ENCODE measurements around the gene ZNF316. TPM values are rescaled to one million over a fixed set of nuclear protein-coding genes. Genes with fewer than 3 reads are reported as not detected.

The ZNF316 gene
- total RNA-seq, 2 experiments from 2014 or later: 17.7 to 18.8 TPM

DNA sequence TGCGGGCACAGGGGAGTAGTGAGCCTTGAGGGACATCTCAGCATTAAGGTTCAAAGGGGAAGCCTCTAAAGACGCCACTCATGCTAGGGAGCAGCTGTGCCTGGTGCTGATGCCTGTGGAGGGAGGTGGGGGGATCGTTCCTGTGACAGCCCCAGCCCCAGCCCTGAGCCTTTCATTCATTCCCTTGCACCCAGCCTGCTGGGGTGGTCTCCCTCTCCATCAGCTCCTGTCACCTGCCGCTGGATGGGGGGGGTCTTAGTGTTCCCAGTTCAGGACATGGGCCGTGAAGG lies 11.6 kb downstream of the ZNF316 start:
- Mint-ChIP-seq H3K36me3 (ENCODE audit: low read depth) (peaks cover 44% of the 10 kb centered on the region), H3K9me3 (peaks cover 9% of the 10 kb centered on the region), H3K27me3 (no peaks in the 10 kb centered on the region), H3K27ac (no peak overlapping the region), H3K4me3 (no peak overlapping the region), H3K4me1 (ENCODE audit: low read depth) (no peaks in the 10 kb centered on the region)
- POLR2A ChIA-PET: no interaction called here
- CTCF ChIA-PET: no interaction called here
- no peak for ATAC-seq
- no peak for DNase-seq
- TF ChIP-seq, protein P1, sequence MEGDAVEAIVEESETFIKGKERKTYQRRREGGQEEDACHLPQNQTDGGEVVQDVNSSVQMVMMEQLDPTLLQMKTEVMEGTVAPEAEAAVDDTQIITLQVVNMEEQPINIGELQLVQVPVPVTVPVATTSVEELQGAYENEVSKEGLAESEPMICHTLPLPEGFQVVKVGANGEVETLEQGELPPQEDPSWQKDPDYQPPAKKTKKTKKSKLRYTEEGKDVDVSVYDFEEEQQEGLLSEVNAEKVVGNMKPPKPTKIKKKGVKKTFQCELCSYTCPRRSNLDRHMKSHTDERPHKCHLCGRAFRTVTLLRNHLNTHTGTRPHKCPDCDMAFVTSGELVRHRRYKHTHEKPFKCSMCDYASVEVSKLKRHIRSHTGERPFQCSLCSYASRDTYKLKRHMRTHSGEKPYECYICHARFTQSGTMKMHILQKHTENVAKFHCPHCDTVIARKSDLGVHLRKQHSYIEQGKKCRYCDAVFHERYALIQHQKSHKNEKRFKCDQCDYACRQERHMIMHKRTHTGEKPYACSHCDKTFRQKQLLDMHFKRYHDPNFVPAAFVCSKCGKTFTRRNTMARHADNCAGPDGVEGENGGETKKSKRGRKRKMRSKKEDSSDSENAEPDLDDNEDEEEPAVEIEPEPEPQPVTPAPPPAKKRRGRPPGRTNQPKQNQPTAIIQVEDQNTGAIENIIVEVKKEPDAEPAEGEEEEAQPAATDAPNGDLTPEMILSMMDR (IDR thresholded peaks at IDR 0.05): no peak
- intact Hi-C loops (cut with micrococcal nuclease): no loop called here

- no peak for ATAC-seq
- intact Hi-C loops (cut with micrococcal nuclease): no loop called here
- CTCF ChIA-PET: no interaction called here
- Mint-ChIP-seq H3K4me3 (no peak overlapping the region), H3K4me1 (ENCODE audit: low read depth) (no peaks in the 10 kb centered on the region), H3K27me3 (no peaks in the 10 kb centered on the region), H3K36me3 (ENCODE audit: low read depth) (peaks cover 41% of the 10 kb centered on the region), H3K27ac (no peak overlapping the region), H3K9me3 (peaks cover 9% of the 10 kb centered on the region)
- TF ChIP-seq, protein P1 (IDR thresholded peaks at IDR 0.05): no peak
- POLR2A ChIA-PET: no interaction called here
- DNase-seq: no peak
Observed at GRCh38 chr7:6649241-6649961, 12.3 kb downstream of the ZNF316 start.

- Mint-ChIP-seq H3K27ac (no peak overlapping the region), H3K27me3 (no peaks in the 10 kb centered on the region), H3K9me3 (peaks cover 9% of the 10 kb centered on the region), H3K4me3 (no peak overlapping the region), H3K36me3 (ENCODE audit: low read depth) (peaks cover 44% of the 10 kb centered on the region), H3K4me1 (ENCODE audit: low read depth) (no peaks in the 10 kb centered on the region)
- POLR2A ChIA-PET: interaction anchor here (1.1 kb wide), 1 partner anchor 10 kb away, joined by 6 read pairs; no protein-coding TSS in a partner anchor
- ATAC-seq (no peak), DNase-seq (no peak)
- intact Hi-C loops (cut with micrococcal nuclease): no loop called here
- TF ChIP-seq, protein P1 (IDR thresholded peaks at IDR 0.05): no peak
- CTCF ChIA-PET: no interaction called here
Observed at GRCh38 chr7:6650086-6650485, 13.0 kb downstream of the ZNF316 start.

- Mint-ChIP-seq H3K27me3 (no peaks in the 10 kb centered on the region), H3K9me3 (peaks cover 9% of the 10 kb centered on the region), H3K4me3 (no peak overlapping the region), H3K36me3 (ENCODE audit: low read depth) (peaks cover 46% of the 10 kb centered on the region), H3K4me1 (ENCODE audit: low read depth) (no peaks in the 10 kb centered on the region), H3K27ac (no peak overlapping the region)
- intact Hi-C loops (cut with micrococcal nuclease): no loop called here
- ATAC-seq (no peak), DNase-seq (no peak)
- ChIA-PET POLR2A (interaction anchor here (1.1 kb wide), 1 partner anchor 9 kb away, joined by 6 read pairs; no protein-coding TSS in a partner anchor), CTCF (no interaction called here)
- TF ChIP-seq, protein P1 (IDR thresholded peaks at IDR 0.05): no peak
Observed at GRCh38 chr7:6650521-6651011, 13.4 kb downstream of the ZNF316 start.

DNA sequence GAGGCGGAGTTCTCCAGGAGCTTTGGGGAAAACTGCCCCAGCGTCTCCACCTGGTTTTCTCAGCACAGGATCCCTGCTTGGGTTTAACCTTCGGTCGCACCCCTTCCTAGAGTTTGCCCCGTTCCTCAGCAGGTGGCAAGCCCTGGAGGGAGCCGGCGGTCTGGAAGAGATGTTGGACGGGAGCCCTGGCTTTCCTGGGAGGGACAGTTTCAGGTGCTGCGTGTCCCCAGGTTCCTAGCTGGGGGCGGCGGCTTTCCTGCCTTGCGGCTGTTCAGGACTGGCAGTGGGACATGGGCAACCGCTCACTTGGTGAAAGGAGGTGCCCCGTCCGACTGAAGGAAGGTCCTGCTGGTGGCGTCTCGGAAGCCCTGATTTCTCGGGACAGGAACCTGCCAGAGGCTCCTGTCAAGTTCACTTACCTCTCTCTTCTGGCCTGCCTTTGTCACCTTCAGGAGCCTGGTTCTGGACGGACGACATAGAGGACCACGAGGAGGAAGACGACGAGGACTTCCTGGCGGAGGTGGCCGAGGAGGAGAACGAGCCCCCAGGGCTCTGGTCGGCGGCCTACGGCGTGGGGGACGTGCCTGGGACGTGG lies 14.8 kb downstream of the ZNF316 start:
- peaks cover 44% of the 10 kb centered on the region for H3K36me3 Mint-ChIP-seq (ENCODE audit: low read depth)
- ChIA-PET CTCF (no interaction called here), POLR2A (no interaction called here)
- DNase-seq (no peak), ATAC-seq (no peak)
- H3K4me1 Mint-ChIP-seq (ENCODE audit: low read depth): no peaks in the 10 kb centered on the region
- no peak overlapping the region for H3K27ac Mint-ChIP-seq
- no peaks in the 10 kb centered on the region for H3K27me3 Mint-ChIP-seq
- H3K9me3 Mint-ChIP-seq: peaks cover 9% of the 10 kb centered on the region
- intact Hi-C loops (cut with micrococcal nuclease): no loop called here
- TF ChIP-seq, protein P1 (IDR thresholded peaks at IDR 0.05): no peak
- no peak overlapping the region for H3K4me3 Mint-ChIP-seq

All from activated CD8-positive, alpha-beta T cell treated with anti-CD3 and anti-CD28 coated beads for 36 hours (primary cell).